Mucosa of descending colon (tissue), 3 donors: Measurements from ENCODE around the gene ZNF618. TPM values are rescaled to one million over a fixed set of nuclear protein-coding genes. Genes with fewer than 3 reads are reported as not detected.

Source experiments
- ATAC-seq: fragments of 200-7000 bp; cut with Tn5 transposase; one replicate; pipeline ENCODE4 v1.9.1; 2020; ENCODE audit warnings: mild to moderate bottlenecking, moderate library complexity
- DNase-seq, 3 donors: peaks; one replicate each; pipeline ENCODE4 v3.0.0-alpha.2; 2020
- H3K36me3 ChIP-seq: fragments of 200-600 bp; one replicate; pipeline ENCODE4 v1.8.0; 2021; ENCODE audit warnings: low read depth, mild to moderate bottlenecking
- H3K4me1 ChIP-seq: fragments of 200-600 bp; one replicate; pipeline ENCODE4 v1.8.0; 2021; ENCODE audit warnings: low read depth, mild to moderate bottlenecking
- H3K4me3 ChIP-seq: fragments of 200-600 bp; one replicate; pipeline ENCODE4 v1.8.0; 2021; ENCODE audit warnings: mild to moderate bottlenecking
- H3K9me3 ChIP-seq: fragments of 200-600 bp; one replicate; pipeline ENCODE4 v1.8.0; 2021; ENCODE audit warnings: mild to moderate bottlenecking
- CTCF ChIP-seq: fragments of 200-600 bp; IDR thresholded peaks from one replicate; pipeline ENCODE4 v1.8.0; 2022; ENCODE audit warnings: antibody characterized with exemption, mild to moderate bottlenecking
- intact Hi-C, 2 donors: fragments of 100-400 bp; cut with DNase I in 1 of 2; cut with micrococcal nuclease in 1 of 2; formaldehyde crosslinking; loops; one replicate each; pipeline versions ENCODE4 v1.11.0 to v1.11.1; 2022; cut with DNase I, micrococcal nuclease
- total RNA-seq, 3 donors: library from RNA; stranded (reverse); fragmentation: NEBNext Ultra II Directional in 2 of 3; extraction: Animal tissue kit (Norgen Biotek cat#: 25700) in 2 of 3; gene quantifications; one replicate each; pipeline versions ENCODE4 v1.2.1 to v1.2.4, GENCODE V29; 2021 to 2023
- donor health status: DM: no; HTN: no; CAD: no; lungs with moderate emphysema.
- donor health status: DM: no; HTN: no; CAD: no.
- donor health status: DM: no; HTN: yes; CAD: no.

The ZNF618 gene
- total RNA-seq, 3 donors from 2014 or later: 2.7 to 6.2 (median 3.7) TPM

- ATAC-seq (no peak), DNase-seq (no peak)
- H3K4me3 ChIP-seq: no peak overlapping the region
- no peaks in the 10 kb centered on the region for H3K4me1 ChIP-seq
- no peaks in the 10 kb centered on the region for H3K36me3 ChIP-seq
- H3K9me3 ChIP-seq: peaks cover 3% of the 10 kb centered on the region
- TF ChIP-seq CTCF: no peak
- intact Hi-C loops: no loop called here
Observed at GRCh38 chr9:113920872-113921271, 44.8 kb downstream of the ZNF618 start.

- Histone ChIP-seq H3K36me3 (no peaks in the 10 kb centered on the region), H3K4me1 (no peaks in the 10 kb centered on the region), H3K4me3 (no peak overlapping the region), H3K9me3 (peaks cover 3% of the 10 kb centered on the region)
- DNase-seq: no peak
- ATAC-seq: no peak
- TF ChIP-seq CTCF: no peak
- intact Hi-C loops: no loop called here
Observed at GRCh38 chr9:113921396-113921925, 45.4 kb downstream of the ZNF618 start.

- TF ChIP-seq CTCF: no peak
- ATAC-seq: no peak
- no peak for DNase-seq
- Histone ChIP-seq H3K4me3 (no peak overlapping the region), H3K9me3 (peaks cover 3% of the 10 kb centered on the region), H3K4me1 (no peaks in the 10 kb centered on the region), H3K36me3 (no peaks in the 10 kb centered on the region)
- intact Hi-C loops: no loop called here
Observed at GRCh38 chr9:113922160-113922559, 46.1 kb downstream of the ZNF618 start.

GRCh38 chr9:113926211-113926610 lies 50.1 kb downstream of the ZNF618 start:
- no peak for DNase-seq
- ATAC-seq: no peak
- Histone ChIP-seq H3K4me3 (no peak overlapping the region), H3K9me3 (peaks cover 10% of the 10 kb centered on the region), H3K4me1 (no peaks in the 10 kb centered on the region), H3K36me3 (no peaks in the 10 kb centered on the region)
- no peak for TF ChIP-seq CTCF
- intact Hi-C loops: no loop called here

- ATAC-seq (no peak), DNase-seq (no peak)
- Histone ChIP-seq H3K9me3 (peaks cover 10% of the 10 kb centered on the region), H3K36me3 (no peaks in the 10 kb centered on the region), H3K4me3 (no peak overlapping the region), H3K4me1 (no peaks in the 10 kb centered on the region)
- TF ChIP-seq CTCF: no peak
- intact Hi-C loops: no loop called here
Observed at GRCh38 chr9:113927277-113927676, 51.2 kb downstream of the ZNF618 start.

GRCh38 chr9:113928269-113928668 lies 52.2 kb downstream of the ZNF618 start:
- Histone ChIP-seq H3K36me3 (no peaks in the 10 kb centered on the region), H3K4me1 (no peaks in the 10 kb centered on the region), H3K9me3 (peaks cover 7% of the 10 kb centered on the region), H3K4me3 (no peak overlapping the region)
- ATAC-seq (no peak), DNase-seq (no peak)
- intact Hi-C loops: no loop called here
- no peak for TF ChIP-seq CTCF
